Peyer's patch (tissue), 4 donors: ENCODE measurements around the gene FGF8. TPM values are rescaled to one million over a fixed set of nuclear protein-coding genes. Genes with fewer than 3 reads are reported as not detected.
A peak's percentile ranks its signal among the peaks of the same experiment; 100 is the strongest.

Source experiments
- DNase-seq, 3 donors: peaks; one replicate each; pipeline ENCODE4 v3.0.0-alpha.2; 2017 to 2019
- H3K27ac ChIP-seq, 4 donors: fragments of 200-600 bp; sonication (generic); one replicate each; pipeline ENCODE4 v1.5.1; 2016 to 2019
- H3K27me3 ChIP-seq, 2 donors: fragments of 200-600 bp; sonication (generic); one replicate each; pipeline ENCODE4 v1.5.1; 2019
- H3K36me3 ChIP-seq, 3 donors: fragments of 200-600 bp; sonication (generic); one replicate each; pipeline ENCODE4 v1.5.1; 2016 to 2019
- H3K4me1 ChIP-seq, 4 donors: fragments of 200-600 bp; sonication (generic); one replicate each; pipeline ENCODE4 v1.5.1; 2016 to 2019
- H3K4me3 ChIP-seq, 4 donors: fragments of 200-600 bp; sonication (generic); 1 replicate in 3 of 4; 2 replicates in 1 of 4; pipeline ENCODE4 v1.5.1; 2016 to 2019; ENCODE audit warnings: mild to moderate bottlenecking in 1 of 4
- H3K9me3 ChIP-seq, 4 donors: fragments of 200-600 bp; sonication (generic); one replicate each; pipeline ENCODE4 v1.5.1; 2016 to 2019; ENCODE audit warnings: mild to moderate bottlenecking in 1 of 4
- CTCF ChIP-seq, 6 experiments: fragments of 450-650 bp in 4 of 6; fragments of 200-600 bp in 2 of 6; sonication (generic) in 1 of 6; IDR thresholded peaks; one replicate each; pipeline ENCODE4 v1.5.1; 2017 to 2019; ENCODE audit warnings: antibody characterized with exemption in 6 of 6, mild to moderate bottlenecking in 3 of 6, moderate library complexity in 1 of 6
- POLR2A ChIP-seq, 2 donors: fragments of 450-650 bp; IDR thresholded peaks; one replicate each; pipeline ENCODE4 v1.5.1; 2017; ENCODE audit warnings: antibody characterized with exemption in 2 of 2, mild to moderate bottlenecking in 2 of 2, moderate library complexity in 2 of 2
- total RNA-seq, 4 donors: library from RNA; depleted of rRNA; stranded (reverse); fragments of >200 nt; gene quantifications; one replicate each; pipeline ENCODE4 v1.1.0, GENCODE V29; 2016

Gene FGF8
- total RNA-seq, 4 donors from 2014 or later: not detected

DNA sequence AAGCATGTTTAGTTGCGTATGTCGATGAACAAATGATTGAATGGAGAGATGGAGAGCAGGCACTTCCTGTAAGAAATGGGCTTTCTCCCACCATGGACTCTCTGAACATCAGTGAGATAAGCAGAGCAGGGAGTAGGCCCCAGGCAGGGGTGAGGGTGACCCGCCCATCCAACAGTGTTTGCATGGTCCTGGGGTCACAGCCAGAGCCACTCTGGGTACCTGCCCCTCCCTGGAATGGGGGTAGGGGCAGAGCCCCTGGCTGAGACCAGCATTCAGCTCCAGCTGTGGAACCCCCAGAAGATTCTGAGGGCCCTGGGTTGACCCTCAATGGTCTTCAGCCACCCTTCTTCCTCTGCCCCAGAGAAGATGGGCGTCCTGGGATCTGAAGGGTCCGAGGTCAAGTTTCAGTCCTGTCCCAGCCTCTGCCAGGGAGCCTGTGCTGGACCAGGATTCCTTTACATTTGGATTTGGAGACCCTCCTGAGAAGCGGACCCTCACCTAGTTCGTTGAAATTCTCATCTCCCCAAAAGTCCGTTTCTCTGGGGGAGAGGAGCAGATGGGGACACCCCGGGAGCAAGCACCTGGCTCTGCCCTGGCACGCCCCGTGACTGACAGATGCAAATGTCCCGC, 2.4 kb upstream of the FGF8 start:
- H3K4me3 ChIP-seq: peak overlapping the region in 1 of 4 donors; percentile 48
- H3K36me3 ChIP-seq: no peaks in the 10 kb centered on the region
- no peak overlapping the region for H3K27ac ChIP-seq
- peaks cover 0 to 38% of the 10 kb centered on the region in 2 donors for H3K27me3 ChIP-seq
- no peaks in the 10 kb centered on the region for H3K9me3 ChIP-seq
- TF ChIP-seq CTCF (IDR thresholded peaks at IDR 0.05) (no peak), POLR2A (IDR thresholded peaks at IDR 0.05) (no peak)
- H3K4me1 ChIP-seq: peaks cover 3 to 51% (median 30%) of the 10 kb centered on the region in 4 donors
- DNase-seq: peak in 2 of 3 donors; percentile 27 to 32

DNA sequence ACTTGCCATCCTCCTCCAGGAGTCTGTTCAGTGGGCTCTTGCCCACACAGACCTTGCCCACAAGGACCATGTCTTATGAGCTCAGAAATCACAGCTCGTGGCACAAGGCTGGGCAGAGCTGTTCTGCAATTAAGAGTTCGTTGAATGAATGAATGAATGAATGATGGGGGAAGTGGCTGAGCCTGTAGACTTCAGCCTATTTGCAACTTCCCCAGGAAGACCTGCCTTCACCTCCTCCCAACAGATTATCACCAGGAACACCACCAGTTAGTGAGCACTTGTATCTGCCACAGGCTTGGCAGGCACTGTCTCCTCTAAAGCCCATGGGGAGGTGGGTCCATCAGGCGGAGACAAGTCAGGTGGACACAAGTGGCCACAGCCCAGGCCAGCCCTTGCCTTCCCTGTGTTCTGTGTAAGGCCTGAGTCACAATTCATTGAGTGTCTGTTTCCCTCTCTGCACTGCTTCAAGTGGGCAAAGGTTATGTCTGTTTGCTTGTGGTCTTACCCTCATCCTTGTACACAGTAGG, 1.8 kb upstream of the FGF8 start:
- Histone ChIP-seq H3K27ac (no peak overlapping the region), H3K4me1 (peaks cover 3 to 48% (median 30%) of the 10 kb centered on the region in 4 donors), H3K36me3 (no peaks in the 10 kb centered on the region), H3K9me3 (no peaks in the 10 kb centered on the region), H3K4me3 (no peak overlapping the region), H3K27me3 (peaks cover 0 to 43% of the 10 kb centered on the region in 2 donors)
- peak in 1 of 3 donors; percentile 46 for DNase-seq
- no peak for TF ChIP-seq POLR2A (IDR thresholded peaks at IDR 0.05)
- no peak for TF ChIP-seq CTCF (IDR thresholded peaks at IDR 0.05)

- no peaks in the 10 kb centered on the region for H3K36me3 ChIP-seq
- H3K27me3 ChIP-seq: peaks cover 0 to 52% of the 10 kb centered on the region in 2 donors
- DNase-seq: peak in 1 of 3 donors; percentile 37
- no peaks in the 10 kb centered on the region for H3K9me3 ChIP-seq
- peaks cover 3 to 41% (median 26%) of the 10 kb centered on the region in 4 donors for H3K4me1 ChIP-seq
- TF ChIP-seq CTCF (IDR thresholded peaks at IDR 0.05): no peak
- no peak for TF ChIP-seq POLR2A (IDR thresholded peaks at IDR 0.05)
- H3K4me3 ChIP-seq: peak overlapping the region in 2 of 4 donors; percentile 37 to 41
- no peak overlapping the region for H3K27ac ChIP-seq
Observed at GRCh38 chr10:101776161-101776817, 375 bp upstream of the FGF8 start.

DNA sequence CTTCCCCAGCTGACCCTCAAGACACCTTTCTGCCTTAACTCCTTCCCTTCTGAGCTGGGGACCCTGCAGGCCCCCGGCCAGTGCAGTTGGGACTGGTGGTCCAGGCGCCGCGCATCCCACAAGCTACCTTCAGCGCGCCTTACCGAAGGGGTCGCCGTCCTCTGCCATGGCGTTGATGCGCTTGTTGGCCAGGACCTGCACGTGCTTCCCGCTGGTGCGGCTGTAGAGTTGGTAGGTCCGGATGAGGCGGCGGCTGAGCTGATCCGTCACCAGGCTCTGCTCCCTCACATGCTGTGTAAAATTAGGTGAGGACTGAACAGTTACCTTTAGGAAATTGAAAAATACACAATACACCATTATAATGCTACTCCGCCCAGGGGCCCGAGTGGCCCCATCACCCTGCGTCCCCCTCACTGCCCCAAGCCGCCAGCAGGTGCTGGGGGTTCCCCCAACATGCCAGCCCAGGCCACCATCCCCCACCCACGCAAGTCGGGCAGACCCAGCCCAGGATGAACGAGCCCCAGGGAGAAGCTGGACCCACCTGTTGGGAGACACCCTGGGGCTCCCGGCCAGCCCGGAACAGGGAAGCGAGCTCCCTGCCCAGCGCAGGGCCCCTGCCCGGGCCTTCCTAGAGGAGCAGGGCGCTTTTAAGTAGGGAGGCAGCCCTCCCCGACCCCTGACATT, 1.2 kb downstream of the FGF8 start:
- Histone ChIP-seq H3K27ac (no peak overlapping the region), H3K4me3 (no peak overlapping the region), H3K36me3 (no peaks in the 10 kb centered on the region), H3K27me3 (peaks cover 0 to 52% of the 10 kb centered on the region in 2 donors), H3K9me3 (no peaks in the 10 kb centered on the region), H3K4me1 (peaks cover 3 to 35% (median 20%) of the 10 kb centered on the region in 4 donors)
- DNase-seq: peak in 1 of 3 donors; percentile 44
- TF ChIP-seq CTCF (IDR thresholded peaks at IDR 0.05) (no peak), POLR2A (IDR thresholded peaks at IDR 0.05) (no peak)

DNA sequence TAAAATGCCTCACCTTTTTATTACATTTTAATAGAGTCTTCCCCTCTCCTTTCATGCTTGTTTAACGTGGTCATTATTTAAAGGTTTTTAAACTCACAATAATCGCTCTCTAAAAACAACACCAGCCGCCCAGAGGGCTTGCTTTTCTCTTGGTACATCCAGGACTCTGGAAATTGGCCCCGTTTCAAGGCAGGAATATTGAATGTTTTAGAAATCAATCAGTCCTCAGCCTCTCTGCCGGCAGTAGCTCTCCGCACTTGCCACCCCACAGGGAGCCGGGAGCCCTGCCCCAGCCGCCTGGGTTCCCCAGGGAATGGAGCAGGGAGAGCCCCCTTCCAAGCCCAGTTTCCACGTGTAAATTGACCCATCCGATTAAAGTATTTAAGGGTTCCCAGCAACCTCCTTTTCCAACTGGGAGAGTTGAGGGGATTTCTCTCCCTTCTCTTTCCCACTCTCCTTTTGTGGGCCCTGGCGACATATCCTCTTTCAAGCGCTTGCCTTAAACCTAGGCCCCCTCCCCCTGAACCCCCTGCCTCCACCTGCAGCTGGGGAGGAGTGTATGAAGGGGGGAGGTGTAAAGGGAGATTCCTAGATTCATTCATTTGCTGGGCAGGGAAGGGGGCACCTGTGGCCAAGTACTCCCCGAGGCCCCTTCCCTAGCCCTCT, 1.9 kb downstream of the FGF8 start:
- Histone ChIP-seq H3K9me3 (no peaks in the 10 kb centered on the region), H3K27me3 (peaks cover 0 to 52% of the 10 kb centered on the region in 2 donors), H3K27ac (no peak overlapping the region), H3K4me1 (peaks cover 0 to 28% (median 17%) of the 10 kb centered on the region in 4 donors), H3K36me3 (no peaks in the 10 kb centered on the region), H3K4me3 (no peak overlapping the region)
- TF ChIP-seq CTCF (IDR thresholded peaks at IDR 0.05) (no peak), POLR2A (IDR thresholded peaks at IDR 0.05) (no peak)
- DNase-seq: no peak
